Stimulated activated CD8-positive, alpha-beta memory T cell treated with anti-CD3 and anti-CD28 coated beads, Interleukin-15, amount 100 ng/mL, for 48 hours (primary cell): ENCODE measurements around the gene CASTOR1.

Source experiments
- DNase-seq, 2 donors: peaks; one replicate each; pipeline ENCODE4 v3.0.0-alpha.2; 2020; ENCODE audit warnings: low read depth in 2 of 2

The CASTOR1 gene

GRCh38 chr22:30320021-30320556 lies 30.8 kb upstream of the CASTOR1 start:
- DNase-seq: no peak

- DNase-seq: no peak
Observed at GRCh38 chr22:30318799-30319419, 29.6 kb upstream of the CASTOR1 start.

GRCh38 chr22:30317778-30318177 lies 28.5 kb upstream of the CASTOR1 start:
- DNase-seq: no peak

GRCh38 chr22:30315962-30316576 lies 26.8 kb upstream of the CASTOR1 start:
- DNase-seq: no peak

GRCh38 chr22:30314915-30315314 lies 25.6 kb upstream of the CASTOR1 start:
- peak; percentile 38 to 54 for DNase-seq

GRCh38 chr22:30313527-30314363 lies 24.4 kb upstream of the CASTOR1 start:
- no peak for DNase-seq

DNA sequence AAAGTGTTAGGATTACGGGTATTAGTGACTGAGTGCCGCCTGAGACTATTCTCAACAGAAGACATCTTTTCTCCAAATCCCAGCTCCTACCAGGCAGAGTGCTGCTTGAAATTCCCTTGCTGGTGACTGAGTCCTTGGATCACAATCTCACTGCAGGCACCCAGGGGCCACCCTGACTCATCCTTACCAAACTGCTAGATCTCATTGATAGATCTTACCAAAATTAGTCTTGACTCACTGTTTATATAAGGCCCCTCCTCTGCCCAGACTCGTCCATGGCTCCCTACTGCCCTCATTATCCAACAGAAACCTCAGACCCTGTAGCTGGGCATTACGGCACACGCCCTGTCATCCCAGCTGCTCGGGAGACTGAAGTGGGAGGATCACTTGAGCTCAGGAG lies 22.7 kb upstream of the CASTOR1 start:
- no peak for DNase-seq

DNA sequence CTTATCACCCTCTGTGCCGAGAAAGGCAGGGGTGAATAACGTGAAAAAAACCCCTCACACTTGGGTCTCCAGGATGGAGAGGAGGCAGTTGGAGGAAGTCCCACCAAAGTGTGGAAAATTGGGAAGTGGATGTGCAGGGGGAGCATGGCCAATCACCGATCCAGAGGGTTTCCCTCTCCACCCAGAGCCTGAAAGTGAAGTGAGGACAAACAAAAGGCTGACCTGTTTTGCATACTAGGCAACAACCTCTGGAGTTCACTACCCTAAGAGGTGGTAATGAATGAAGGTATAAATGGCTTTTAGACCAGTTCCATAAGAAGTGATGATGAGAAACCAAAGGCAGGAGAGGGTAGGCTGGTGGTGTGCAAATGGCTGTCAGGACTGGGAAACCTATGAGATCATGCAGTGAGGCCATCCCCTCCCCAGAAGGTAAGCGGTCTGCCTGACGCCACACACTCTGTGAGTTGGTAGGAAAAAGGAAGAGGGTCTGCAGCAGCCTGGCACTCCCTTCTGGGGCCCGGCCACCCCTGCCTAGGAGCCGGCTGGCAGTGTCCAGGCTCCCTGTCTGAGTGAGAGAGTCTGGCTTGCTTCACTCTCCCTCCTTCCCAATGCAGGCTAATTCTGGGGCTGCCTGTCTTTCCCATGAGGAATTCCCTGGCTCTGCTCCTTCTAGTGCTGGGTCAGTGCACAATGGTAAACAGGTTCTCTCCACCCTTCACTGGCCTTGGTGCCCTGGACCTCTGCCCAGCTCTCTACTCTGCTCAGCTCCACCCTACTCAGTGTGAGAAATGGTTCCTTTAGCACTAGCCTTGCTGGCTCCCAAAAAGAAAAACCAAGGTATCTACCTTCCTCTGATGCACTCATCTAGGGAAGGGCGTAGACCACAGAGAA lies 21.8 kb upstream of the CASTOR1 start:
- DNase-seq: no peak

DNA sequence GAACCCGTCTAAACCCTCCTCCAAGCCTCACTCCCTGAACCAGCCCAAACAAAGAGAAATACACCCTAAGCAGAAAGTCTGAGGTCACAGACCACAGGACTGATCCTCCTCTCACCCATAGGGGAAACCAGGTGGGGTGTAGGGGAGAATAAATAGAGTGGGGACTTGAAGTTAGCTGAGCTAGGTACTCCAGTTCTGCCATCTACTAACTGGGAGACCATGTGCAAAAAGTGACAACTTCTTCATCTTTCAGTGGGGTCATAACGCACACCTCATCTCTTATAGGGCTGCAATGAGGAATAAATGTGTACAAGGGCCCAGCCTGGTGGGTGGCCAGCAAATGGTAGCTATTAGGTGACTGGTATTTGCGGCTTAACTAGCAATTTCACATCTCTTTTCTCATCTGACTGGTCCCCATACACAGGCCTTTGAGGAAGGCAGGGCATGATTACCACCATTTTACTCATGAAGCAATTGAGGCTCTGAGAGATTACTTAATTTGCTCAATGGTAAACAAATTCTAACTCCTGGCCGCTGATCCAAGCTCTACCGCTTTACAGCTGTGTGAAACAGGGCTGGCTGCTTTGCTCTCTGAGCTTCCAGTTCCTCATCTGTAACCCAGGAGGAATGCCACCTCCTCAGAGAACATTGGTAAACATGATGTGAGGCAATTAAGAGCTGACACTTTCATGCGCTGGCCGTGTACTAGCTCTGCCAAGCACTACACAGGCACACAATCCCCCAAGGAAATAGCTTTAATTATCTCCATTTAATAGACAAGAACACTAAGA lies 20.8 kb upstream of the CASTOR1 start:
- DNase-seq: no peak

DNA sequence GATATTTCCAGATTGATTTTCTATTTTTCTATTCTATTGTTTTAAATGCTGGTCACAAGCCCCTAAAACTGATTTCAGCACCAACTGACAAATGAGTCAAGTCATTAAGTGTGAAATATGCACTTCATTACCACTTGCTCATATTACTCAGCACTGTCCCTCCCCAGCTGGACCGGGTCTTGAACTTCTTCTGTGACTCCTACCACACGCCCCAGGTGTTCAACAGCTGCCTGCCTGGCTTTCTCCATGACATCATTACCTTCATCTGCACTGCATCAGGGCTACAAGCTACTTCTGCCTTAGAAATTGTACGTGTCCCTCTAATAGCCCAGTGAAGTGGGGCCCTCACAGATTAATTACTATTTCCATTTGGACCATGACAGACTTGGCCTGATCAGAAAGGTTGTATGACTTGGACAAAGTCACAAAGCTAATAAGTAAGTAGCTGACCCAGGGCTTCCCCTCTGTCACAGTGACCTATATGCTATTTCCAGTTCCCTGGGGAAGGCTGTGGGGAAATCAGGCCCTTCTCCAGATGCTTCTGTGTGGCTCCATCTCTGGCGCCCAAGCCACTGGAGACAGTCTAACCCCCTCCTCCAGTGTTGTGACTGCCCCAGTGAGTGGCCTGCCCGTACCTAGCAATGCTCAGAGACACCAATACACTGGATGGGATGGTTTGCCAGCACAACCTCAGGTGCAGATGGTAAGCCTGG lies 19.4 kb upstream of the CASTOR1 start:
- no peak for DNase-seq

DNA sequence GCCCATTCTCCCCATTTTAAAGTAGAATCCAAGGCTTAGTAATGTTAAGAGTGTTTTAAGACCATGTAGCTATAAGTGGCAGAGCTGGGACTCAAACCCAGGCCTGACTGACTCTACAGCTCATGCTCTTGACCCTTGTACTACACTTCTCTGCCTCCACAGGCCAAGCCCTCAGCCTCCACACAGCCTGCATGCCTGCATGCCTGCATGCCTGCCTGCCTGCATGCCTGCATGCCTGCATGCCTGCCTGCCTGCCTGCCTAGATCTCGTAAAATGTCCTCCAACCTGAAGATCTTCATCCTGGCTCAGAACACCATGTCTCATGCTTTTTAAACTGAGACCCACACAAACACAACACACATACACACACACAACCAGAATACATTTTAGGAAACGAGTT lies 18.8 kb upstream of the CASTOR1 start:
- no peak for DNase-seq

GRCh38 chr22:30307041-30307574 lies 17.8 kb upstream of the CASTOR1 start:
- DNase-seq: no peak

- no peak for DNase-seq
Observed at GRCh38 chr22:30306627-30307011, 17.3 kb upstream of the CASTOR1 start.

GRCh38 chr22:30305906-30306626 lies 16.8 kb upstream of the CASTOR1 start:
- DNase-seq: no peak

DNA sequence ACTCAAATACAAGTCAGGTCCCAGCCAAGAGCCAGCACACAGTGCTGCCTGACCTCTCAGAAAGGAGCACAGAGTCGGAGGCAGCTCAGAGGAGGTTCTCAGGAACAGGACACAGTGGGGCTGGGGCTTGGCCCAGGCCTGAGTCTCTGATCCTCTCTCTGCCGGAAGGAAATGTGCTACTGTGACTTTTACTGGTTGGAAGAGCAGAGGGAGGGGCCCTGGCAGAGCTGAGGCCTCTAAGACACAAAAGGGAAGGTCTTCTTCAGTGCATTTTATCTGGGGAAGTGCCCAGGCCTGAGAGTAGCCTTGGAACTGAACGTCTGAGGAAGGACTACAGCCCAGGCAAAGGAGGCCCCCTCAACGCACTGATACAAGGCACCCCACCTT lies 16.2 kb upstream of the CASTOR1 start:
- DNase-seq: no peak

- no peak for DNase-seq
Observed at GRCh38 chr22:30304495-30305244, 15.4 kb upstream of the CASTOR1 start.

DNA sequence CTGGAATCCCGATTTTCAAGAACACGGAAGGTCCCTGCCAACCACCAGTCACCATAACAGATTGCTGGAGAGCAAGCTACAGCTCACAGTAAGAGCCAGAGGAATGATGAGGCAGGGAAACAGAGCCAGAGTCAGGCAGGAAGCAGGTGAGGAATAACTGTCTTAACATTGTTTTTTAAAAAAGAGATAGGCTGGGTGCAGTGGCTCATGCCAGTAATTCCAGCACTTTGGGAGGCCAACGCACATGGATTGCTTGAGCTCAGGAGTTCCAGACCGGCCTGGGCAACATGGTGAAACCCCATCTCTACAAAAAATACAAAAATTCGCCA lies 13.5 kb upstream of the CASTOR1 start:
- no peak for DNase-seq

DNA sequence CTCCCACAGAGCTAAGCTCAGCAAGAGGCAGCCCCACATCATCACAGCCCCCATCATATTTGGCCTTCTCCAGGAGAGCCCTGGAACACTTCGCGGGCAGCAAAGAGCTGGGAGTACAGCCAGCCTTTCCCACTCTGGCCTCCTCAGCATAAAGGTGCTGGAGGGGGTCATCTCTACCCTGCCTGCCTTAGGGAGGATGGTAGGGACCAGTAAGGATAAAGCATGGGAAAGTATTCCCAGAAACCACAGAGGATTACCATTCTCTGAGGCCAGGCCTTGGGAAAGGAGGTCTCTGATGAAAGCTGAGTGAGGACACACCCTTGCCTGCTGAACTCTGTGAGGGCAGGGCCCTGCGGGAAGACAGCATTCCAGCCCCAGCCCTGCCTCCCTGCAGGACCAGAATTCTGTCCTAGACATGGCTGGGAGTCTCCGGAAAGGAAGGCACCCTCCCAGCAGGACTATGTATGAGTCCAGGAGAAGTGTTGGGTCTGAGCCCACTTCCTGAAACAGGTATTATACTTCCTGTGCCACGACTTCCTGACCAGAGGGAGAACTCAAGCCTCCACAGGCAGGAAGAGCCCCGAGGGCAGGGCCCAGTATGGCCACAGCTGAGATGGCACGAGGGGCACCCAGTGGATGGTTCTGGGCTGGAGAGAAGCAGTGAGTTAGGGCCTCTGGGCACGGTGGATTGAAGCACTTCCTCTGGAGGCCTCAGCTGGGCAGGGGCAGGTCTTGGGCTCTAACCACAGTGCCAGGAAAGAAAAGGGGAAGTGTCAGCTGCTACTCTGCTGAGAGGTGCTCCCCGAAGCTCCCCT lies 12.9 kb upstream of the CASTOR1 start:
- DNase-seq: no peak
